ENCODE data around the gene PCDHA8.
"Not testable (repeated sequence)": the region's sequence is repeated elsewhere in the genome, so short reads cannot be mapped to it uniquely, and the experiment has no call there.

The PCDHA8 gene

DNA sequence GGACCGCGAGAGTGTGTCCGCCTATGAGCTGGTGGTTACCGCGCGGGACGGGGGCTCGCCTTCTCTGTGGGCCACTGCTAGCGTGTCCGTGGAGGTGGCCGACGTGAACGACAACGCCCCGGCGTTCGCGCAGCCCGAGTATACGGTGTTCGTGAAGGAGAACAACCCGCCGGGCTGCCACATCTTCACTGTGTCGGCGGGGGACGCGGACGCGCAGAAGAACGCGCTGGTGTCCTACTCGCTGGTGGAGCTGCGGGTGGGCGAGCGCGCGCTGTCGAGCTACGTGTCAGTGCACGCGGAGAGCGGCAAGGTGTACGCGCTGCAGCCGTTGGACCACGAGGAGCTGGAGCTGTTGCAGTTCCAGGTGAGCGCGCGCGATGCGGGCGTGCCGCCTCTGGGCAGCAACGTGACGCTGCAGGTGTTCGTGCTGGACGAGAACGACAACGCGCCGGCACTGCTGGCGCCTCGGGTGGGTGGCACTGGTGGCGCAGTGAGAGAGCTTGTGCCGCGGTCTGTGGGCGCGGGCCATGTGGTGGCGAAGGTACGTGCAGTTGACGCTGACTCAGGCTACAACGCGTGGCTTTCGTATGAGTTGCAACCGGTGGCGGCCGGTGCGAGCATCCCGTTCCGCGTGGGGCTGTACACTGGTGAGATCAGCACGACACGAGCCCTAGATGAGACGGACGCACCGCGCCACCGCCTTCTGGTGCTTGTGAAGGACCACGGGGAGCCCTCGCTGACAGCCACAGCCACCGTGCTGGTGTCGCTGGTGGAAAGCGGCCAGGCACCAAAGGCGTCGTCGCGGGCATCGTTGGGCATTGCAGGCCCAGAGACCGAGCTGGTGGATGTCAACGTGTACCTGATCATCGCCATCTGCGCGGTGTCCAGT is 5.1 kb upstream of the PCDHA8 start:
- peaks cover 41% of the 10 kb centered on the region for H3K36me3 ChIP-seq (ENCODE audit: insufficient read depth, low read length)
- peaks cover 4% of the 10 kb centered on the region for H3K4me1 ChIP-seq (ENCODE audit: insufficient read depth, low read length)
- H2AFZ ChIP-seq (ENCODE audit: low read depth, low read length) = no peak overlapping the region
- no peak overlapping the region for H3K4me3 ChIP-seq (ENCODE audit: low read length)
- H3K27me3 ChIP-seq (ENCODE audit: insufficient read depth, low read length) = no peaks in the 10 kb centered on the region
- H3K9me3 ChIP-seq (ENCODE audit: low read length) = peaks cover 50% of the 10 kb centered on the region

DNA sequence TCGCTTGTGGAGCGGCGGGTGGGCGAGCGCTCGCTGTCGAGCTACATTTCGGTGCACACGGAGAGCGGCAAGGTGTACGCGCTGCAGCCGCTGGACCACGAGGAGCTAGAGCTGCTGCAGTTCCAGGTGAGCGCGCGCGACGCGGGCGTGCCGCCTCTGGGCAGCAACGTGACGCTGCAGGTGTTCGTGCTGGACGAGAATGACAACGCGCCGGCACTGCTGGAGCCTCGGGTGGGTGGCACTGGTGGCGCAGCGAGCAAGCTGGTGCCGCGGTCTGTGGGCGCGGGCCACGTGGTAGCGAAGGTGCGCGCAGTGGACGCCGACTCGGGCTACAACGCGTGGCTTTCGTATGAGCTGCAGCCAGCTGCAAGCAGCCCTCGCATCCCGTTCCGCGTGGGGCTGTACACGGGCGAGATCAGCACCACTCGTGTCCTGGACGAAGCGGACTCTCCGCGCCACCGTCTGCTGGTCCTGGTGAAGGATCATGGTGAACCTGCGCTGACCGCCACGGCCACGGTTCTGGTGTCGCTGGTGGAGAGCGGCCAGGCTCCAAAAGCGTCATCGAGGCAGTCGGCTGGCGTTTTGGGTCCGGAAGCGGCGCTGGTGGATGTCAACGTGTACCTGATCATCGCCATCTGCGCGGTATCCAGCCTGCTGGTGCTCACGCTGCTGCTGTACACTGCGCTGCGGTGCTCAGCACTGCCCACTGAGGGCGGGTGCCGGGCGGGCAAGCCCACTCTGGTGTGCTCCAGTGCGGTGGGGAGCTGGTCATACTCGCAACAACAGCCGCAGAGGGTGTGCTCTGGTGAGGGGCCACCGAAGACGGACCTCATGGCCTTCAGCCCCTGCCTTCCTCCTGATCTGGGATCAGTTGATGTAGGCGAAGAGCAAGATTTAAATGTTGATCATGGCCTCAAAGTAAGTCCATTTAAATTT is 2.1 kb downstream of the PCDHA8 start:
- Histone ChIP-seq H3K4me3 (ENCODE audit: low read length) (no peak overlapping the region), H3K27me3 (ENCODE audit: insufficient read depth, low read length) (no peaks in the 10 kb centered on the region), H3K36me3 (ENCODE audit: insufficient read depth, low read length) (peaks cover 22% of the 10 kb centered on the region), H3K9me3 (ENCODE audit: low read length) (peaks cover 29% of the 10 kb centered on the region), H2AFZ (ENCODE audit: low read depth, low read length) (no peak overlapping the region), H3K4me1 (ENCODE audit: insufficient read depth, low read length) (no peaks in the 10 kb centered on the region)

DNA sequence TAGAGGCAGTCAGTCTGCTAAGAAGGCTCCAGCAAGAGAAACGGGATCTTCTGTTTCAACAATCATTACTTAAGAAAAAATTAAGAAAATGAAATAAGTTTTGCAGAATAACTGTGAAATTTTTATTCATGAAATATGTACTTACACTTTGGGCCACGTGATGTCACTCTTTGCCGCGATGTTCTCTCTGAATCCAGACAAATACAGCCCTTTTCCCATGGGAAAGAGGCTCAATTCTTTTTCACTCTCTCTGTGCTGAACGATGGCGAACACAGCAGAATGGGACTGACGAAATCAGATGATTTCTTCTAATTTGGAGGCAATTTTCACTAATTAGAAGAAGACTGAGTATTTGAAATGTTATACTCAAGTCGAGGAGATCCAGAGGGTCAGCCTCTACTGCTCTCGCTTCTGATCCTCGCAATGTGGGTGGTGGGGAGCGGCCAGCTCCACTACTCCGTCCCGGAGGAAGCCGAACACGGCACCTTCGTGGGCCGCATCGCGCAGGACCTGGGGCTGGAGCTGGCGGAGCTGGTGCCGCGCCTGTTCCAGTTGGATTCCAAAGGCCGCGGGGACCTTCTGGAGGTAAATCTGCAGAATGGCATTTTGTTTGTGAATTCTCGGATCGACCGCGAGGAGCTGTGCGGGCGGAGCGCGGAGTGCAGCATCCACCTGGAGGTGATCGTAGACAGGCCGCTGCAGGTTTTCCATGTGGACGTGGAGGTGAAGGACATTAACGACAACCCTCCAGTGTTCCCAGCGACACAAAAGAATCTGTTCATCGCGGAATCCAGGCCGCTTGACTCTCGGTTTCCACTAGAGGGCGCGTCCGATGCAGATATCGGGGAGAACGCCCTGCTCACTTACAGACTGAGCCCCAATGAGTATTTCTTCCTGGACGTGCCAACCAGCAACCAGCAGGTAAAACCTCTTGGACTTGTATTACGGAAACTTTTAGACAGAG is 7.4 kb downstream of the PCDHA8 start, which contains the start of gene PCDHA9:
PCDHA9 (plus strand) TSS at position 244 of the 964 bp plus-strand sequence; CDS start at position 358, 114 bp downstream.
- H3K4me1 ChIP-seq (ENCODE audit: insufficient read depth, low read length); H2AFZ ChIP-seq (ENCODE audit: low read depth, low read length); H3K4me3 ChIP-seq (ENCODE audit: low read length); H3K36me3 ChIP-seq (ENCODE audit: insufficient read depth, low read length); H3K27me3 ChIP-seq (ENCODE audit: insufficient read depth, low read length): not testable (repeated sequence)
- peaks cover 18% of the 10 kb centered on the region for H3K9me3 ChIP-seq (ENCODE audit: low read length)

DNA sequence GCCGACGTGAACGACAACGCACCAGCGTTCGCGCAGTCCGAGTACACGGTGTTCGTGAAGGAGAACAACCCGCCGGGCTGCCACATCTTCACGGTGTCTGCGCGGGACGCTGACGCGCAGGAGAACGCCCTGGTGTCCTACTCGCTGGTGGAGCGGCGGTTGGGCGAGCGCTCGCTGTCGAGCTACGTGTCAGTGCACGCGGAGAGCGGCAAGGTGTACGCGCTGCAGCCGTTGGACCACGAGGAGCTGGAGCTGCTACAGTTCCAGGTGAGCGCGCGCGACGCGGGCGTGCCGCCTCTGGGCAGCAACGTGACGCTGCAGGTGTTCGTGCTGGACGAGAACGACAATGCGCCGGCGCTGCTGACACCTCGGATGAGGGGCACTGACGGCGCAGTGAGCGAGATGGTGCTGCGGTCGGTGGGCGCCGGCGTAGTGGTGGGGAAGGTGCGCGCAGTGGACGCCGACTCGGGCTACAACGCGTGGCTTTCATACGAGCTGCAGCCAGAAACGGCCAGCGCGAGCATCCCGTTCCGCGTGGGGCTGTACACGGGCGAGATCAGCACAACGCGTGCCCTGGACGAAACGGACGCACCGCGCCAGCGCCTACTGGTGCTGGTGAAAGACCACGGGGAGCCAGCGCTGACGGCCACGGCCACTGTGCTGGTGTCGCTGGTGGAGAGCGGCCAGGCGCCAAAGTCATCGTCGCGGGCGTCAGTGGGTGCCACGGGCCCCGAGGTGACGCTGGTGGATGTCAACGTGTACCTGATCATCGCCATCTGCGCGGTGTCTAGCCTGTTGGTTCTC is 9.0 kb downstream of the PCDHA8 start:
- peaks cover 17% of the 10 kb centered on the region for H3K9me3 ChIP-seq (ENCODE audit: low read length)
- H3K36me3 ChIP-seq (ENCODE audit: insufficient read depth, low read length); H3K4me3 ChIP-seq (ENCODE audit: low read length); H3K4me1 ChIP-seq (ENCODE audit: insufficient read depth, low read length); H2AFZ ChIP-seq (ENCODE audit: low read depth, low read length); H3K27me3 ChIP-seq (ENCODE audit: insufficient read depth, low read length): not testable (repeated sequence)

DNA sequence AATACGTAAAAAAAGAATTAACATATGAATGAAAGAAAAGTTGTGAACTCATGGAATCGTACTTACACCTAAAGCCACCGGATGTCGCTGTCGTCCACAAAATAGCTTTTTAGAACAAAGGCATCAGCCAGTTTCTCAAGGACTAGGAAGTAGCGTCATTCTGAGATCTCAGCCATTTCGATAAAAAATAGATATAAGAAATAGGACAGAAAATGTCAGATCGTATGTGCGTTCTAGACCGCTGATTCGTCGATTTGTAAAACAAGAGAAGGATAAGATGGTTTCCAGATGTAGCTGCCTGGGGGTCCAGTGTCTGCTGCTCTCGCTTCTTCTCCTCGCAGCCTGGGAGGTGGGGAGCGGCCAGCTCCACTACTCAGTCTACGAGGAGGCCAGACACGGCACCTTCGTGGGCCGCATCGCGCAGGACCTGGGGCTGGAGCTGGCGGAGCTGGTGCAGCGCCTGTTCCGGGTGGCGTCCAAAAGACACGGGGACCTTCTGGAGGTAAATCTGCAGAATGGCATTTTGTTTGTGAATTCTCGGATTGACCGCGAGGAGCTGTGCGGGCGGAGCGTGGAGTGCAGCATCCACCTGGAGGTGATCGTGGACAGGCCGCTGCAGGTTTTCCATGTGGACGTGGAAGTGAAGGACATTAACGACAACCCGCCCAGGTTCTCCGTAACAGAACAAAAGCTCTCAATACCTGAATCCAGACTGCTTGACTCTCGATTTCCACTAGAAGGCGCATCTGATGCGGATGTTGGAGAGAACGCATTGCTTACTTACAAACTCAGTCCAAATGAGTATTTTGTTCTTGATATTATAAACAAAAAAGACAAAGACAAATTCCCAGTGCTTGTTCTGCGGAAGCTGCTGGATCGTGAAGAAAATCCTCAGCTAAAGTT is 15.0 kb downstream of the PCDHA8 start, which contains the start of gene PCDHA10:
PCDHA10 (plus strand) TSS at position 126 of the 903 bp plus-strand sequence; CDS start at position 278, 152 bp downstream.
- Histone ChIP-seq H3K27me3 (ENCODE audit: insufficient read depth, low read length) (no peaks in the 10 kb centered on the region), H2AFZ (ENCODE audit: low read depth, low read length) (no peak within 1 kb of the TSS), H3K4me3 (ENCODE audit: low read length) (no peak within 1 kb of the TSS), H3K9me3 (ENCODE audit: low read length) (peaks cover 32% of the 10 kb centered on the region), H3K36me3 (ENCODE audit: insufficient read depth, low read length) (peaks cover 26% of the 10 kb centered on the region), H3K4me1 (ENCODE audit: insufficient read depth, low read length) (no peaks in the 10 kb centered on the region)

DNA sequence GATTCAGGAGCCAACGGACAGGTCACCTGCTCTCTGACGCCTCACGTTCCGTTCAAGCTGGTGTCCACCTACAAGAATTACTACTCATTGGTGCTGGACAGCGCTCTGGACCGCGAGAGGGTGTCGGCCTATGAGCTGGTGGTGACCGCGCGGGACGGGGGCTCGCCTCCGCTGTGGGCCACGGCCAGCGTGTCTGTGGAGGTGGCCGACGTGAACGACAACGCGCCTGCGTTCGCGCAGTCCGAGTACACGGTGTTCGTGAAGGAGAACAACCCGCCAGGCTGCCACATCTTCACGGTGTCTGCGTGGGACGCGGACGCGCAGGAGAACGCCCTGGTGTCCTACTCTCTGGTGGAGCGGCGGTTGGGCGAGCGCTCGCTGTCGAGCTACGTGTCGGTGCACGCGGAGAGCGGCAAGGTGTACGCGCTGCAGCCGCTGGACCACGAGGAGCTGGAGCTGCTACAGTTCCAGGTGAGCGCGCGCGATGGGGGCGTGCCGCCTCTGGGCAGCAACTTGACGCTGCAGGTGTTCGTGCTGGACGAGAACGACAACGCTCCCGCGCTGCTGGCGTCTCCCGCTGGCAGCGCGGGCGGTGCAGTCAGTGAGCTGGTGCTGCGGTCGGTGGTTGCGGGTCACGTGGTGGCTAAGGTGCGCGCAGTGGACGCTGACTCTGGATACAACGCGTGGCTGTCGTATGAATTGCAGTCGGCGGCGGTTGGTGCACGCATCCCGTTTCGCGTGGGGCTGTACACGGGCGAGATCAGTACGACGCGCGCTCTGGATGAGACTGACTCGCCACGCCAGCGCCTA is 16.4 kb downstream of the PCDHA8 start:
- no peaks in the 10 kb centered on the region for H3K4me1 ChIP-seq (ENCODE audit: insufficient read depth, low read length)
- H3K36me3 ChIP-seq (ENCODE audit: insufficient read depth, low read length) = peaks cover 38% of the 10 kb centered on the region
- H3K4me3 ChIP-seq (ENCODE audit: low read length) = no peak overlapping the region
- H3K9me3 ChIP-seq (ENCODE audit: low read length) = peaks cover 46% of the 10 kb centered on the region
- no peak overlapping the region for H2AFZ ChIP-seq (ENCODE audit: low read depth, low read length)
- no peaks in the 10 kb centered on the region for H3K27me3 ChIP-seq (ENCODE audit: insufficient read depth, low read length)

DNA sequence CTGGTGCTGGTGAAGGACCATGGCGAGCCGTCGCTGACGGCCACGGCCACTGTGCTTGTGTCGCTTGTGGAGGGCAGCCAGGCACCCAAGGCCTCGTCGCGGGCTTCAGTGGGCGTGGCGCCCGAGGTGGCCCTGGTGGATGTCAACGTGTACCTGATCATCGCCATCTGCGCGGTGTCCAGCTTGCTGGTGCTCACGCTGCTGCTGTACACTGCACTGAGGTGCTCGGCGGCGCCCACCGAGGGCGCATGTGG is 16.9 kb downstream of the PCDHA8 start:
- Histone ChIP-seq H3K4me3 (ENCODE audit: low read length) (no peak overlapping the region), H3K27me3 (ENCODE audit: insufficient read depth, low read length) (no peaks in the 10 kb centered on the region), H2AFZ (ENCODE audit: low read depth, low read length) (no peak overlapping the region), H3K36me3 (ENCODE audit: insufficient read depth, low read length) (peaks cover 43% of the 10 kb centered on the region), H3K4me1 (ENCODE audit: insufficient read depth, low read length) (no peaks in the 10 kb centered on the region), H3K9me3 (ENCODE audit: low read length) (peaks cover 51% of the 10 kb centered on the region)

DNA sequence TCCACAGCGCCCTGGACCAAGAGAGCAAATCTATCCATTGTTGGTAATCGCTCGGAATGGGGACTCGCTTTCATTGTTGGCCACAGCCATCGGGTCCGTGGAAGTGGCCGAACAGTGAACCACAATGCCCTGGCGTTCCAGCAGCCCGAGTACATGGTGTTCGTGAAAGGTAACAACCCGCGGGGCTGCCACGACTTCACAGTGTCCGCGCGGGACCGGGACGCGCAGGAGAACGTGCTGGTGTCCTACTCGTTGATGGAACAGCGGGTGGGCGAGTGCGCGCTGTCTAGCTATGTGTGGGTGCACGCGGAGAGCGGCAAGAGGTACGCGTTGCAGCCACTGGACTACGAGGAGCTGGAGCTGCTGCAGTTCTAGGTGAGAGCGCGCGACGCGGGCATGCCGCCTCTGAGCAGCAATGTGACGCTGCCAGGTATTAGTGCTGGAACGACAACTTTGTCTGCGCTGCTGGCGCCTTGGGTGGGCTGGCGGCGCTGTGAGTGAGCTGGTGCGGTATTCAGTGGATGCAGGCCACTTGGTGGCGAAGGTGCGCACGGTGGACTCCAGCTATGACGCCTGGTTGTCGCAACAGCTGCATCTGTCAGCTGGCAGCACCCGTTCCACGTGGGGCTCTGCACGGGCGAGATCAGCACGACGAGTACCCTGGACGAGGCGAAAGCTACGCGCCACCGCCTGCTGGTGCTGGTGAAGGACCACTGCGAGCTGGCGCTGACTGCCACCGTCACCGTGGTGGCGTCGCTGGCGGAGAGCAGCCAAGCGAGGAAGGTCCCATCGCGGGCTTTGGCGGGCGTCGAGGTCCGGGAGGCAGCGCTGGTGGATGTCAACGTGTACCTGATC is 21.7 kb downstream of the PCDHA8 start:
- H3K9me3 ChIP-seq (ENCODE audit: low read length) = peaks cover 37% of the 10 kb centered on the region
- H3K36me3 ChIP-seq (ENCODE audit: insufficient read depth, low read length) = peaks cover 29% of the 10 kb centered on the region
- no peak overlapping the region for H2AFZ ChIP-seq (ENCODE audit: low read depth, low read length)
- no peak overlapping the region for H3K4me3 ChIP-seq (ENCODE audit: low read length)
- no peaks in the 10 kb centered on the region for H3K4me1 ChIP-seq (ENCODE audit: insufficient read depth, low read length)
- no peaks in the 10 kb centered on the region for H3K27me3 ChIP-seq (ENCODE audit: insufficient read depth, low read length)

DNA sequence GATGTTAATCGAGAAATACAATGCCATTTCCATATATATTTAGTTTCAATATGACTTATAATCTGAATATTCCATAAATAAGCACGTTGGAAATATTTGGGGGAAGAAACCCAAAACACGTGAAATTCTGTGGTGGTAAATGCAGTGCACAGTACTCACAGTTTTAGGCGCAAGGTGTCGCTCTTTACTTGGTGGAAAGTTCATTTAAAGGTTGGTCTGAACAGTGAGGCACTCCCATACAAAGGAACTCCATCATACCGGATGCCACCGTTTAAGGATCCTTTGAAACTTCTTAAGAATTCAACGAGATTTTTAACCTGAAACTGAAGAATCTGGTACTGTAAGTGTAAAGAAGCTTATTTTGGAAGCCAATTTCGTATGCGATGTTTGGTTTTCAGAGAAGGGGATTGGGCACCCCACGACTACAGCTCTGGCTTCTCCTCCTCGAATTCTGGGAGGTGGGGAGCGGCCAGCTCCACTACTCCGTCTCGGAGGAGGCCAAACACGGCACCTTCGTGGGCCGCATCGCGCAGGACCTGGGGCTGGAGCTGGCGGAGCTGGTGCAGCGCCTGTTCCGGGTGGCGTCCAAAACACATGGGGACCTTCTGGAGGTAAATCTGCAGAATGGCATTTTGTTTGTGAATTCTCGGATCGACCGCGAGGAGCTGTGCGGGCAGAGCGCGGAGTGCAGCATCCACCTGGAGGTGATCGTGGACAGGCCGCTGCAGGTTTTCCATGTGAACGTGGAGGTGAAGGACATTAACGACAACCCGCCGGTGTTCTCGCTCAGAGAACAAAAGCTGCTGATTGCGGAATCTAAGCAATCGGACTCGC is 28.0 kb downstream of the PCDHA8 start, which contains the start of gene PCDHA11:
PCDHA11 (plus strand) TSS at position 237 of the 834 bp plus-strand sequence; CDS start at position 384, 147 bp downstream.
- Histone ChIP-seq H3K36me3 (ENCODE audit: insufficient read depth, low read length) (peaks cover 11% of the 10 kb centered on the region), H3K9me3 (ENCODE audit: low read length) (peaks cover 29% of the 10 kb centered on the region), H3K27me3 (ENCODE audit: insufficient read depth, low read length) (no peaks in the 10 kb centered on the region), H3K4me3 (ENCODE audit: low read length) (no peak within 1 kb of the TSS), H3K4me1 (ENCODE audit: insufficient read depth, low read length) (no peaks in the 10 kb centered on the region), H2AFZ (ENCODE audit: low read depth, low read length) (no peak within 1 kb of the TSS)

All from neuron (in vitro differentiated cells).